ENCODE measurements around the gene PHEX. TPM values are rescaled to one million over a fixed set of nuclear protein-coding genes. Genes with fewer than 3 reads are reported as not detected.

Gene PHEX
- total and polyA plus RNA-seq, 2 experiments from 2014 or later, result 0.05 to 0.21 TPM

GRCh38 chrX:21990832-21991231 is 41.3 kb upstream of the PHEX start (continued):
- TF ChIP-seq, protein P1, sequence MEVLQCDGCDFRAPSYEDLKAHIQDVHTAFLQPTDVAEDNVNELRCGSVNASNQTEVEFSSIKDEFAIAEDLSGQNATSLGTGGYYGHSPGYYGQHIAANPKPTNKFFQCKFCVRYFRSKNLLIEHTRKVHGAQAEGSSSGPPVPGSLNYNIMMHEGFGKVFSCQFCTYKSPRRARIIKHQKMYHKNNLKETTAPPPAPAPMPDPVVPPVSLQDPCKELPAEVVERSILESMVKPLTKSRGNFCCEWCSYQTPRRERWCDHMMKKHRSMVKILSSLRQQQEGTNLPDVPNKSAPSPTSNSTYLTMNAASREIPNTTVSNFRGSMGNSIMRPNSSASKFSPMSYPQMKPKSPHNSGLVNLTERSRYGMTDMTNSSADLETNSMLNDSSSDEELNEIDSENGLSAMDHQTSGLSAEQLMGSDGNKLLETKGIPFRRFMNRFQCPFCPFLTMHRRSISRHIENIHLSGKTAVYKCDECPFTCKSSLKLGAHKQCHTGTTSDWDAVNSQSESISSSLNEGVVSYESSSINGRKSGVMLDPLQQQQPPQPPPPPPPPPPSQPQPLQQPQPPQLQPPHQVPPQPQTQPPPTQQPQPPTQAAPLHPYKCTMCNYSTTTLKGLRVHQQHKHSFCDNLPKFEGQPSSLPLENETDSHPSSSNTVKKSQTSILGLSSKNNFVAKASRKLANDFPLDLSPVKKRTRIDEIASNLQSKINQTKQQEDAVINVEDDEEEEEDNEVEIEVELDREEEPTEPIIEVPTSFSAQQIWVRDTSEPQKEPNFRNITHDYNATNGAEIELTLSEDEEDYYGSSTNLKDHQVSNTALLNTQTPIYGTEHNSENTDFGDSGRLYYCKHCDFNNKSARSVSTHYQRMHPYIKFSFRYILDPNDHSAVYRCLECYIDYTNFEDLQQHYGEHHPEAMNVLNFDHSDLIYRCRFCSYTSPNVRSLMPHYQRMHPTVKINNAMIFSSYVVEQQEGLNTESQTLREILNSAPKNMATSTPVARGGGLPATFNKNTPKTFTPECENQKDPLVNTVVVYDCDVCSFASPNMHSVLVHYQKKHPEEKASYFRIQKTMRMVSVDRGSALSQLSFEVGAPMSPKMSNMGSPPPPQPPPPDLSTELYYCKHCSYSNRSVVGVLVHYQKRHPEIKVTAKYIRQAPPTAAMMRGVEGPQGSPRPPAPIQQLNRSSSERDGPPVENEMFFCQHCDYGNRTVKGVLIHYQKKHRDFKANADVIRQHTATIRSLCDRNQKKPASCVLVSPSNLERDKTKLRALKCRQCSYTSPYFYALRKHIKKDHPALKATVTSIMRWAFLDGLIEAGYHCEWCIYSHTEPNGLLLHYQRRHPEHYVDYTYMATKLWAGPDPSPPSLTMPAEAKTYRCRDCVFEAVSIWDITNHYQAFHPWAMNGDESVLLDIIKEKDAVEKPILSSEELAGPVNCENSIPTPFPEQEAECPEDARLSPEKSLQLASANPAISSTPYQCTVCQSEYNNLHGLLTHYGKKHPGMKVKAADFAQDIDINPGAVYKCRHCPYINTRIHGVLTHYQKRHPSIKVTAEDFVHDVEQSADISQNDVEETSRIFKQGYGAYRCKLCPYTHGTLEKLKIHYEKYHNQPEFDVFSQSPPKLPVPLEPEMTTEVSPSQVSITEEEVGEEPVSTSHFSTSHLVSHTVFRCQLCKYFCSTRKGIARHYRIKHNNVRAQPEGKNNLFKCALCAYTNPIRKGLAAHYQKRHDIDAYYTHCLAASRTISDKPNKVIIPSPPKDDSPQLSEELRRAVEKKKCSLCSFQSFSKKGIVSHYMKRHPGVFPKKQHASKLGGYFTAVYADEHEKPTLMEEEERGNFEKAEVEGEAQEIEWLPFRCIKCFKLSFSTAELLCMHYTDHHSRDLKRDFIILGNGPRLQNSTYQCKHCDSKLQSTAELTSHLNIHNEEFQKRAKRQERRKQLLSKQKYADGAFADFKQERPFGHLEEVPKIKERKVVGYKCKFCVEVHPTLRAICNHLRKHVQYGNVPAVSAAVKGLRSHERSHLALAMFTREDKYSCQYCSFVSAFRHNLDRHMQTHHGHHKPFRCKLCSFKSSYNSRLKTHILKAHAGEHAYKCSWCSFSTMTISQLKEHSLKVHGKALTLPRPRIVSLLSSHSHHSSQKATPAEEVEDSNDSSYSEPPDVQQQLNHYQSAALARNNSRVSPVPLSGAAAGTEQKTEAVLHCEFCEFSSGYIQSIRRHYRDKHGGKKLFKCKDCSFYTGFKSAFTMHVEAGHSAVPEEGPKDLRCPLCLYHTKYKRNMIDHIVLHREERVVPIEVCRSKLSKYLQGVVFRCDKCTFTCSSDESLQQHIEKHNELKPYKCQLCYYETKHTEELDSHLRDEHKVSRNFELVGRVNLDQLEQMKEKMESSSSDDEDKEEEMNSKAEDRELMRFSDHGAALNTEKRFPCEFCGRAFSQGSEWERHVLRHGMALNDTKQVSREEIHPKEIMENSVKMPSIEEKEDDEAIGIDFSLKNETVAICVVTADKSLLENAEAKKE (CRISPR knock-in tag; IDR thresholded peaks at IDR 0.05), result no peak
- TF ChIP-seq EZH2phosphoT487 (IDR thresholded peaks at IDR 0.05; ENCODE audit: unreplicated experiment) (no peak), ETS1 (IDR thresholded peaks at IDR 0.05) (no peak), EZH2 (IDR thresholded peaks at IDR 0.05; ENCODE audit: low read depth, unreplicated experiment) (no peak), CREB1 (CRISPR knock-in tag; IDR thresholded peaks at IDR 0.05; ENCODE audit: low read depth) (no peak), NANOG (IDR thresholded peaks at IDR 0.05; ENCODE audit: borderline replicate concordance) (no peak), ZNF331 (CRISPR knock-in tag; IDR thresholded peaks at IDR 0.05; ENCODE audit: low read depth) (no peak), ZNF114 (CRISPR knock-in tag; IDR thresholded peaks at IDR 0.05) (no peak), POLR2AphosphoS5 (IDR thresholded peaks at IDR 0.05; ENCODE audit: low read depth) (no peak)
- TF ChIP-seq, protein P2, sequence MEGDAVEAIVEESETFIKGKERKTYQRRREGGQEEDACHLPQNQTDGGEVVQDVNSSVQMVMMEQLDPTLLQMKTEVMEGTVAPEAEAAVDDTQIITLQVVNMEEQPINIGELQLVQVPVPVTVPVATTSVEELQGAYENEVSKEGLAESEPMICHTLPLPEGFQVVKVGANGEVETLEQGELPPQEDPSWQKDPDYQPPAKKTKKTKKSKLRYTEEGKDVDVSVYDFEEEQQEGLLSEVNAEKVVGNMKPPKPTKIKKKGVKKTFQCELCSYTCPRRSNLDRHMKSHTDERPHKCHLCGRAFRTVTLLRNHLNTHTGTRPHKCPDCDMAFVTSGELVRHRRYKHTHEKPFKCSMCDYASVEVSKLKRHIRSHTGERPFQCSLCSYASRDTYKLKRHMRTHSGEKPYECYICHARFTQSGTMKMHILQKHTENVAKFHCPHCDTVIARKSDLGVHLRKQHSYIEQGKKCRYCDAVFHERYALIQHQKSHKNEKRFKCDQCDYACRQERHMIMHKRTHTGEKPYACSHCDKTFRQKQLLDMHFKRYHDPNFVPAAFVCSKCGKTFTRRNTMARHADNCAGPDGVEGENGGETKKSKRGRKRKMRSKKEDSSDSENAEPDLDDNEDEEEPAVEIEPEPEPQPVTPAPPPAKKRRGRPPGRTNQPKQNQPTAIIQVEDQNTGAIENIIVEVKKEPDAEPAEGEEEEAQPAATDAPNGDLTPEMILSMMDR (conservative IDR thresholded peaks at IDR 0.05; ENCODE audit: low read depth in 2 of 2), result no peak
